ENCODE data around the gene HTRA1. TPM values are rescaled to one million over a fixed set of nuclear protein-coding genes. Genes with fewer than 3 reads are reported as not detected.

HTRA1 gene
- total RNA-seq, 1 donor from 2014 or later: 35.7 TPM

DNA sequence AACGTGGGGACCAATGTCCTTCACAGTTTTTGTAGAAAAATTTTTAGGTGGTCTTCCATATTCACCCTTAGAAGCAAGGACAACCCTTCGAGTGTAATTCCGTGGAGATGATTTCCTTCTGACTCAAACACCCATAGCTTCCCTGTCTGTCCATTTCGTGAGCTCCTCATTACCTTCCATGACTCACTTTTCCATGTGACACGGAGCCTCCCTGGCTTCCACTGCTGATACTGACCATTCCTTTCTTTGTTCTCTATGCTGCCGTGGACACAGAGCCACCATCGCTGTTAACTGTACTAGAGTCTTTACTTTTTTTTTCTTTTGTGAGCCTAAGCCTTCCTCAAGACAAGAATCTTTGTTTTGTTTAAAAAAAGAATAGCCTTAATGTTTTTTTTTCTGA lies 19.4 kb upstream of the HTRA1 start:
- H3K4me3 ChIP-seq (ENCODE audit: low read depth, low read length): no peak overlapping the region
- peak; percentile 57 for DNase-seq (ENCODE audit: low read depth)
- TF ChIP-seq CTCF (conservative IDR thresholded peaks at IDR 0.05; ENCODE audit: low read depth, low read length): no peak

- no peak overlapping the region for H3K4me3 ChIP-seq (ENCODE audit: low read depth, low read length)
- DNase-seq (ENCODE audit: low read depth): no peak
- TF ChIP-seq CTCF (conservative IDR thresholded peaks at IDR 0.05; ENCODE audit: low read depth, low read length): no peak
Observed at GRCh38 chr10:122445469-122445868, 15.9 kb upstream of the HTRA1 start.

DNA sequence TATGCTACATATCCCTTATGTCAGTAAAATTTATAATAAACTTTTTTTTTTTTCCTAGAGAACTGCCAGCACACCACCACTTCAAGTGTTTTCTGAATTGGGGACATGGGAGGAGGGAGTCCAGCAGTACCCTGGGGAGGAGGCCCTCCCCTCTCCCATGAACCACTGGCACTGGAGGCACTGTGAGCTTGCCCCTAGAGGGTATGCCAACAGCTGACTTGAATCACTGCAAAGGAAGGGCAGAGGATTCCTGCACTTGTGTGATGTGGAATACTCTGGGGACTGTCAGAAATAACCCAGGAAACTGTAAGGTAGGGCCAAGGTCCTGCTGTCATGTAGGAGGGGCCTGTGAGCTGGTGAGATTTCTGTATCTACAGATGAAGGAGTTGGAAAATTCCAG lies 15.4 kb upstream of the HTRA1 start:
- DNase-seq (ENCODE audit: low read depth): no peak
- H3K4me3 ChIP-seq (ENCODE audit: low read depth, low read length): no peak overlapping the region
- TF ChIP-seq CTCF (conservative IDR thresholded peaks at IDR 0.05; ENCODE audit: low read depth, low read length): no peak

DNA sequence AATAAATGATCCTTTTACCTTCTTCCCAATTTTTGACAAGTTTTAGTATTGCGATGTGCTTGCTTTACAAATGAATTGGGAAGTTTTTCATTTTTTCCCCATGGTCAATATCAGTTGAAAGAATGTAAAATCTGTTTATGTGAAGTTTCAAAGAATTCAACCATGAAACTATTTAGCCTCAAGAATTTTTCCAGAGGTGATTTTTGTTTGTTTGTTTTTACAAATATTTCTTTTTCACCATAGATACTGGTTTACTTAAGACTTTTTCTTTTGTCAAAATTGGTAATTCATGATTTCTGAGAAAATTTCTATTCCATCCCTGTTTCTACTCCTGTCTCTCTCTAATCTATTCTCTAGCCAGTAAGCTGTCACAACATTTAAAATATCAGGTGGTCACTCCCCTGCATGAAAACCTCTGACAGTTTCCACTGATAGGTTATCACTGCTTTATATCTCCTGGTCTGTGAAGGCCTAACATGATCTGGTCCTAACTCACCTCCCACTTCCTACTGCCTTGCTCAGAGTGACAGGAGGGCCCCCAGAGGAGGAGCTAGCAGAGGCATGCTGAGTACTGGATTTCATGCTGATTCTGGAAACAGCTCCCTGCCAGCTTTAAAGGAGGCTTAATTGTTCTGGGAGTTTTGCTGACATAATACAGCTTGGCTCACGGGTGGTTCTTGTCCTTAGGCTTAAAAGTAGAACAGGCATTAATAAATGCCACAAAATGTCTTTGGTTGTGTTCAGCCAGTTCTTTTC lies 14.5 kb upstream of the HTRA1 start:
- no peak overlapping the region for H3K4me3 ChIP-seq (ENCODE audit: low read depth, low read length)
- DNase-seq (ENCODE audit: low read depth): no peak
- no peak for TF ChIP-seq CTCF (conservative IDR thresholded peaks at IDR 0.05; ENCODE audit: low read depth, low read length)

GRCh38 chr10:122448600-122448999 lies 12.8 kb upstream of the HTRA1 start:
- no peak for TF ChIP-seq CTCF (conservative IDR thresholded peaks at IDR 0.05; ENCODE audit: low read depth, low read length)

GRCh38 chr10:122449153-122449552 lies 12.2 kb upstream of the HTRA1 start:
- H3K4me3 ChIP-seq (ENCODE audit: low read depth, low read length): no peak overlapping the region
- no peak for DNase-seq (ENCODE audit: low read depth)
- TF ChIP-seq CTCF (conservative IDR thresholded peaks at IDR 0.05; ENCODE audit: low read depth, low read length): no peak

More at GRCh38 chr10:122448600-122448999, 12.8 kb upstream of the HTRA1 start:
- no peak overlapping the region for H3K4me3 ChIP-seq (ENCODE audit: low read depth, low read length)
- no peak for DNase-seq (ENCODE audit: low read depth)

All from epithelial cell of proximal tubule (primary cell).